Loucy (cell line): ENCODE measurements around the gene NPIPB6.

Experiments
- H2AFZ ChIP-seq: fragments of 200-600 bp; sonication (generic); 2 replicates; pipeline ENCODE4 v1.6.0; 2016; ENCODE audit warnings: antibody characterized with exemption, mild to moderate bottlenecking, low read length, moderate library complexity
- H3F3A ChIP-seq: fragments of 200-600 bp; 2 replicates; pipeline ENCODE4 v1.6.0; 2016; ENCODE audit warnings: antibody characterized with exemption, low read depth, mild to moderate bottlenecking
- H3K27me3 ChIP-seq: fragments of 200-600 bp; sonication (generic); 2 replicates; pipeline ENCODE4 v1.6.1; 2014; ENCODE audit warnings: low read length, mild to moderate bottlenecking; ENCODE audit not compliant: insufficient read depth, poor library complexity, severe bottlenecking
- H3K36me3 ChIP-seq: fragments of 200-600 bp; sonication (generic); 2 replicates; pipeline ENCODE4 v1.6.1; 2016; ENCODE audit warnings: low read length; ENCODE audit not compliant: insufficient read depth
- H3K4me1 ChIP-seq: fragments of 200-600 bp; sonication (generic); 2 replicates; pipeline ENCODE4 v1.5.1; 2014; ENCODE audit warnings: low read length, mild to moderate bottlenecking; ENCODE audit not compliant: insufficient read depth, poor library complexity, severe bottlenecking
- H3K4me2 ChIP-seq: fragments of 200-600 bp; sonication (generic); 2 replicates; pipeline ENCODE4 v1.6.0; 2014; ENCODE audit warnings: antibody characterized with exemption, low read length, low read depth, mild to moderate bottlenecking; ENCODE audit not compliant: poor library complexity, severe bottlenecking
- H3K4me3 ChIP-seq: fragments of 200-600 bp; sonication (generic); 2 replicates; pipeline ENCODE4 v1.5.1; 2014; ENCODE audit warnings: low read length, mild to moderate bottlenecking, mixed read lengths; ENCODE audit not compliant: poor library complexity, severe bottlenecking
- H3K79me2 ChIP-seq: fragments of 200-600 bp; sonication (generic); 2 replicates; pipeline ENCODE4 v1.6.1; 2014; ENCODE audit warnings: low read length; ENCODE audit not compliant: insufficient read depth
- H3K9ac ChIP-seq: fragments of 200-600 bp; sonication (generic); 2 replicates; pipeline ENCODE4 v1.6.0; 2014; ENCODE audit warnings: mild to moderate bottlenecking, low read depth, low read length, moderate library complexity; ENCODE audit not compliant: poor library complexity, severe bottlenecking
- H3K9me2 ChIP-seq: fragments of 200-600 bp; sonication (generic); replicated peaks from 2 replicates; pipeline ENCODE4 v1.6.1; 2016; ENCODE audit warnings: low read depth, low read length, mixed read lengths
- H3K9me3 ChIP-seq: fragments of 200-600 bp; sonication (generic); 2 replicates; pipeline ENCODE4 v1.6.1; 2014; ENCODE audit warnings: mild to moderate bottlenecking, antibody characterized with exemption, low read length, low read depth; ENCODE audit not compliant: insufficient read depth
- H4K20me1 ChIP-seq: fragments of 200-600 bp; sonication (generic); 2 replicates; pipeline ENCODE4 v1.6.0; 2014; ENCODE audit warnings: antibody characterized with exemption, low read length, mild to moderate bottlenecking; ENCODE audit not compliant: insufficient read depth, poor library complexity, severe bottlenecking
- CTCF ChIP-seq: fragments of 200-600 bp; sonication (generic); conservative IDR thresholded peaks from 2 replicates; pipeline ENCODE4 v1.5.1; 2014; ENCODE audit warnings: mild to moderate bottlenecking, antibody characterized with exemption, low read length
- EZH2phosphoT487 ChIP-seq: fragments of 200-600 bp; IDR thresholded peaks from 2 replicates; pipeline ENCODE4 v1.6.1; 2018; ENCODE audit warnings: antibody characterized with exemption, mild to moderate bottlenecking, moderate library complexity, borderline replicate concordance

The NPIPB6 gene

DNA sequence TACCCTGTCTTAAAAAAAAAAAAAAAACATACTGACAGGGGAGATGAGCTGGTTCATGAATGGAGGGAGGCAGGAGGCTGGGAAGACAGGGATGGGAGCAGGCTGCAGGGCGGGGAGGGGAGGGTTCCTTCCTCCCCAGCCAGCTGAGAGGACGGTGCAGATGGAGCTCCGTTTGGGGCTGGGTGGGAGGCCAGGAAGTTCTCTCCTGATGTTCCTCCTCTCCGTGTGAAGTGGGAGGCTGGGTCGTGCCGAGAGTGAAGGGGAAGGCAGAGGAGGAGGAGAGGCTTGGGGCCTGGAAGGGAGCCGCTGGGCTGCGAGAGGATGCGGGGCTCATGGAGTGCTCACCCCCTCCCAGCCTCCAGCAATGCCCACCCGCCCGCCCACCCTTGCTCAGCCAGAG, 49.7 kb downstream of the NPIPB6 start:
- H3K4me1 ChIP-seq: peaks cover 5% of the 10 kb centered on the region
- no peaks in the 10 kb centered on the region for H3K9me3 ChIP-seq
- TF ChIP-seq EZH2phosphoT487 (no peak), CTCF (no peak)
- H3K9me2 ChIP-seq: no peaks in the 10 kb centered on the region
- no peaks in the 10 kb centered on the region for H3K27me3 ChIP-seq
- no peak overlapping the region for H3K9ac ChIP-seq
- no peaks in the 10 kb centered on the region for H3F3A ChIP-seq
- H3K79me2 ChIP-seq: no peaks in the 10 kb centered on the region
- no peaks in the 10 kb centered on the region for H4K20me1 ChIP-seq
- no peak overlapping the region for H3K4me2 ChIP-seq
- H3K36me3 ChIP-seq: no peaks in the 10 kb centered on the region
- no peak overlapping the region for H2AFZ ChIP-seq
- no peak overlapping the region for H3K4me3 ChIP-seq

GRCh38 chr16:28312327-28312726, 51.0 kb downstream of the NPIPB6 start:
- Histone ChIP-seq H3K9ac (no peak overlapping the region), H3K4me2 (no peak overlapping the region), H3K4me3 (no peak overlapping the region), H3K9me2 (no peaks in the 10 kb centered on the region), H3K79me2 (no peaks in the 10 kb centered on the region), H2AFZ (no peak overlapping the region), H4K20me1 (no peaks in the 10 kb centered on the region), H3F3A (no peaks in the 10 kb centered on the region), H3K36me3 (no peaks in the 10 kb centered on the region), H3K4me1 (peaks cover 5% of the 10 kb centered on the region), H3K27me3 (no peaks in the 10 kb centered on the region), H3K9me3 (no peaks in the 10 kb centered on the region)
- TF ChIP-seq CTCF: no peak
- TF ChIP-seq EZH2phosphoT487: no peak

DNA sequence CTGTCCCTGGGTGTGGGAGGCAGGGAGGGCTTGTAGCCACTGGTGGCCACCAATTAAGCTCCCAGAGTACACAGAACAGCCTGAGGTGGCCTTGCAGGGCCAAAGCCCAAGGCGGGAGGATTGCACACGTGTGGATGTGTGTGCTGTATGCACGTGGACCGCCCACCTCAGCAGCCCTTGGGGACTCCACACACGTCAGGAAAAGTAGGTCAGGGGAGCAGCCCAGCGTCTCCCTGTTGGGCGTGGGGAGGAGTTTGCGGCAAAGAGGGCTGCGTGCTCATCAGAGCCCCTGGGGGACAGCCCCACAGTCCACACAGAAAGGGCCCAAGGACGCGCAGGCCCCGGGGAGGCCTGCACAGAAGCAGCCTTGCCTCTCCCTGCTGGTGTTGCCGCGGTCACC, 51.4 kb downstream of the NPIPB6 start:
- Histone ChIP-seq H4K20me1 (no peaks in the 10 kb centered on the region), H2AFZ (no peak overlapping the region), H3F3A (no peaks in the 10 kb centered on the region), H3K36me3 (no peaks in the 10 kb centered on the region), H3K4me2 (no peak overlapping the region), H3K9me2 (no peaks in the 10 kb centered on the region), H3K27me3 (no peaks in the 10 kb centered on the region), H3K9me3 (no peaks in the 10 kb centered on the region), H3K79me2 (no peaks in the 10 kb centered on the region), H3K9ac (no peak overlapping the region), H3K4me3 (no peak overlapping the region), H3K4me1 (peaks cover 5% of the 10 kb centered on the region)
- TF ChIP-seq EZH2phosphoT487: no peak

GRCh38 chr16:28311413-28311812, 51.9 kb downstream of the NPIPB6 start:
- Histone ChIP-seq H4K20me1 (no peaks in the 10 kb centered on the region), H3K9ac (no peak overlapping the region), H3F3A (no peaks in the 10 kb centered on the region), H3K4me2 (no peak overlapping the region), H3K4me1 (peaks cover 5% of the 10 kb centered on the region), H3K9me3 (no peaks in the 10 kb centered on the region), H3K27me3 (no peaks in the 10 kb centered on the region), H3K9me2 (no peaks in the 10 kb centered on the region), H2AFZ (no peak overlapping the region), H3K79me2 (no peaks in the 10 kb centered on the region), H3K4me3 (no peak overlapping the region), H3K36me3 (no peaks in the 10 kb centered on the region)
- TF ChIP-seq CTCF (no peak), EZH2phosphoT487 (no peak)
